Stimulated activated CD4-positive, alpha-beta T cell treated with anti-CD3 and anti-CD28 coated beads, Interleukin-2, amount 100 ng/mL, for 24 hours (primary cell): ENCODE results near the gene SREBF2.

Source experiments
- DNase-seq, 2 donors: peaks; one replicate each; pipeline ENCODE4 v3.0.0-alpha.2; 2020

Gene SREBF2

DNA sequence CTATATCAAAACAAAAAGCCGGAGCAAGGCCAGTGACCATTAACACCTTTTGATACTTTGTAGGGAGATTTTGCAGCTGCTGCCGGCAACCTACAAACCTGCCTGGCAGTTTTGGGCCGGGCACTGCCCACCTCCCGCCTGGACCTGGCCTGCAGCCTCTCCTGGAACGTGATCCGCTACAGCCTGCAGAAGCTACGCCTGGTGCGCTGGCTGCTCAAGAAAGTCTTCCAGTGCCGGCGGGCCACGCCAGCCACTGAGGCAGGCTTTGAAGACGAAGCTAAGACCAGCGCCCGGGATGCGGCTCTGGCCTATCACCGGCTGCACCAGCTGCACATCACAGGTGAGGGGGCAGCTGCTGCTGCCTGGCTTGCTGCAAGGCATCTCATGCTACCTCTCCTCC lies 47.7 kb downstream of the SREBF2 start:
- DNase-seq, result no peak

DNA sequence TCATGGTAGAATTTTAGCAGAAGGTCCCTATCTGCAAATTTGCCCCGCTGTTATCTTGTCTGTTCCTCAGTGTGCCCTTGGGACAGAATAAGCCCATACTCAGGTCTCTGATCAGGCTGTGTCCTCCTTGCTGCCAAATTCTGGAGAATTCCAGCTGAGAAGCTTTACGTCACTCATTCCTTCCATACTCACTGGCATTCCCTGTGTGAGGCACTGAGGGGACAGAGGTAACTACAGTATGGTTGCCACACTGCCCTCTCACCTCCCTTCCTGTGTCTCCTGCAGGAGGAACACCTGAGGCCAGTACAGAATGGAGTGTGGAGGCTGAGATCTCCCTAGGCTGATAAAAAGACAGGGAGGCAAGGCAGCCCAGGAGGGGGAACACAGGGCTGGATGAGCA lies 50.5 kb downstream of the SREBF2 start:
- DNase-seq, result no peak

DNA sequence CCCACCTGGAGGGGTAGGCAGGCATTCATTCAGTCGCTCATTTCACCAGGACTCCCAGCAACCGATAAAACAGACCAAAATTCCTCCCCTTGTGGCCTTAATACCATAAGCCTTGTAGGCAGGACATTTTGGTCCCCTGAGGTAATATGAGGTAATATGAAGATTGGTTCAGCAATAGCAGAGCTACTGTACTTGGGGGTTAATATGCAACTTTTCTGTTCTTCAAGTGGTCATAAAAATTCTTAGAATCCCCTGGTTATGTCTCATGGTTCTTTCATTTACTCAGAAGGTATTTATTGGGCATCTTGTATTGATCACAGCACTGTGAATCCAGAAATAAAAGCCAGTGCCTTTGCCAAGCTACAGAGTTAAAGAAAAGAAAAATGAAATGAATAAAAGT lies 52.2 kb downstream of the SREBF2 start:
- no peak for DNase-seq

DNA sequence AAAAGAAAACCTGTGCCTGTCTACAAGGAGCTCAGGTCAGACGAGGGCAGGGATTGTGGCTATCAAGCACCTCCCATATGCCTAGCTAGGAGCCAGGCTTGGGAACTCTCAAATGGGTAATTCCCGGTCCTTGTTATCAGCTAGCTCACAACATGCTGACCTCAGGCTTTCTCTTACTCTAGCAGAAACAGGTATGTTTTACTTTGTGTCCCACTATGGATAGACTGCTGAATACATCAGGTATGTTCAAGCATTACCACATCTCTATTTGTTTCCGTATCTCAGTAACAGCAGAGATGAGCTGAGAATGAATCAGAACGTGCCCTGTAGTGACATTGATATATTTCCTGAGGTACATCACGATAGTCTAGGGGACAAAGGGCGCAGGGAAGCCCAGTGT lies 52.6 kb downstream of the SREBF2 start:
- DNase-seq, result no peak

DNA sequence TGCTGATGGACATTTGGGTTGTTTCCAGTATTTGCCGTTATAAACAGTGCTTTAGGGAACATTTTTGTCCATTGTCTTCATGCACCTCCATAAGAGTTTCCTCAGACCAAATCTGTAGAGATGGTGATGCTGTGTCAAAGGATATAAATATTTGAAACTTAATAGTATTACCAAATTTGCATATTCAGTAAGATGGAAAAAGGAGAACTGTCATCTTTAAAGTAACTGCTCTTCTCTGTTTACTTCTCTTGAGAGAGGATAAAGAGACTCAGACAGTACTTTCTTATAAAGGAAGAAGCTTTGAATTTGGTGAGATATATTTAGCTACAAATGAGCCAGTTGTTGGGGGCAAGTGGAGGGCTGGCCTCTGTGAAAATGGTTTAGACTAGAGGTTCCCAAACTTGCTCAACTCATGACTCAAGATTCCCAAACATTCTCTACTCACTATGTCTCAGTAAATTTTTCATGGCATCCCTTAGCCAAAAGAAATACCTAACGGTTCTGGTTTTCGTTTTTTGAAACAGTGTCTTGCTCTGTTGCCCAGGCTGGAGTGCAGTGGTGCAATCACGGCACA lies 55.8 kb downstream of the SREBF2 start:
- DNase-seq, result no peak

DNA sequence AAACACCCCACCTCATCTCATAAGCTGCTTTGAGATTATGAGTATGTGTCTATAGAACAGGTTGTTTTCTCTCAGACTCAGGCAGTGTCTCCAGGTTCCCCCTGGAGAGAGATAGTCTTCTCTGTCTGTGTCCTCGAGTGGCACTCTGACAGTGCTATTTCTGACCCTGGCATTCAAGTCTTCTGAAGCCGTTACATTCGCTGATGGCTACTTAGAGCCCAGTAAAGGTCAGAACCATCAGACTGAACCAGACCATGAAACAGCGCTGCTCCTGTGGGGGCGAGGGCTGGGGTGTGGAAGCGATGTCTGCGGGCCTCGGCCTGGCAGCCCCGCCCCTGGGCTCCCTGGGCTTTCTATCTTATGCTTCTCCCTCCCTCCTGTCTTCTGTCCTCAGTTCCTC lies 58.5 kb downstream of the SREBF2 start:
- DNase-seq, result no peak

DNA sequence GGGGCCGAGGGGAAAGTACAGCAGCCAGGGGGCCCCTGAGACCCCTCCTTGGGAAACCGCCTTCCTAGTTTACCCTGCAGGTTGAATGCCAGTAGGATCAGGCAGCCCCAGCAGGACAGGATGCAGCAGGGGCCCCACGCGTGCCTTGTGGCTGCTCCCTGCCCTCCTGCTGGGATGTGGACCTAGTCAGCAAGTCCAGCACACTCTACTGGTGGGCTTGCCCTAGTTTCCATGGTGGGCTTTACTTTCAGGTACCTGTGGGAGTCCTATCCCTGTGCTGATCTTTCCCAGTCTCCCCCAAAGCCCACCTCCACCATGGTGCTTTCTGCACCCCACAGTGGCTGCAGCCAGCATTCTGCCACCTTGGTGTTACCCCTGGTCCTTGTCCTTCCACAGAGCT lies 59.8 kb downstream of the SREBF2 start:
- DNase-seq, result no peak

DNA sequence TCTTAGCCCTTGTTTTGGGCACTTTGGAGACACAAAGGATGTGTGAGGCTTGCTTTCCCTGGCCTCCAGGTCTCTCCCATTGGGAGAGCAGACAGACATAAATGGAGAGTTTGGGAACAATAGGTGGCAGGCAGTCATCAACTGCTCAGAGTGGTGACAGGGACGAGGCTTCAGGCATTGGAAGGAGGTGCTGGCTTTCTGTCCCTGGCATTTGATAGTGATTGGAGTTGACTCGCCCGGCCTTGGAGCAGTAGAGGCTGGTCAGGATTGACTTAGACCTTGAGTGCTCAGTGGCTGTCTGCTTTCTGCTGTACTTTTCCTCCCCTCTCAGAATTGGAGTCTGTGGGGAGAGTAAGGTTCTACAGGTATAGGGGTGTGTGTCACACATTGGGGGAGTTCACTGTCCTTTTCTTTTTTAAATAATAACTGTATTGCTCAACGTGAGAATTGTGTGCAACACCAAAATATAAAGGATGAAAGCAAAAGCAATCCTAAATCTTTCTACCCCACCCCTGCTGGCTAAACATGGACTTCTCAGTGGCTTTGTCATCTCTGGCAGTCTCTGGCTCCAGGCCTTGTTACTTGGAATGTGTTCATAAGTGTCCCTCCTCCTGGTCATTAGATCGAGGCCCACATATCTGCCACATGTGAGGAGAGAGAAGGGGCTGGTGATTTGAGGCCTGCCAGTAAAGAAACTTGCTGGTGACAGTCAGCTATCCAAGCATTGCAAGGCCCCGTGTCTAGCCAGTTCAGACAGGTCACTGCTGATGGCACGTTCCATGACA lies 60.9 kb downstream of the SREBF2 start:
- DNase-seq, result no peak

DNA sequence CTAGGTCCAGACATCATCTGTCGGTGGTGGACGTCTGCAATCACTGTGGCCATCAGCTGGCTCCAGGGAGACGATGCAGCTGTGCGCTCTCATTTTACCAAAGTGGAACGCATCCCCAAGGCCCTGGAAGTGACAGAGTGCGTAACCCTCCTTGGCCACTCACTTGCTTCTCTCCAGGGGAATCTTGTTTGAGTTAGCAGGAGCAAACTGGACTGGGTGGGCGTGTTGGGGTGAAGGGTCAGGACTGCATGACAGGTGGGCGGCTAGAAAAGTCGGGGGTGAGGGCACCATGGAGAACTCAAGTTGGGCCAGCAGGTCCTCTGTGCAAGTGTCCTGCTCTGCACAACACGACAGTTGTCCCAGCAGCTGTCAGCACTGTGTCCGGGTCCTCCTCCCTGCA lies 65.7 kb downstream of the SREBF2 start:
- no peak for DNase-seq

DNA sequence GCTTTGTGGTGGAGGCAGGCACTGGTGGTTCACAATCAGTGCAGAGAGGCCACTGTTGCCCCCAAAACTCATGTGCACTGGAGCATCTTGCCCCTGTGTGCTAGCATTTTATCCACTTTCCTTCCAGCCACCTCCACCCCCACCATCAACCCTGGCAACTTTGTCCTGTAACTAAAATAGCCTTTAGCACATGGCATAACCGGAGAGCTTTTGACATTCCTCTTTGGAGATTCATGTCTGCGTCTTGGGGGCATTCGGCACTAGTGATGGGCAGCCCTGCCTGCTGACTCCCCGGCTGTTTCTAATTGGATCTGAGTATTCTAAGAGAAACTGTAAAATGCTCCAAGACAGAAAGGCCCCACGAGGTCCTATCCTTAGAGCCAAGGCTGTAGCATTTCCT lies 66.2 kb downstream of the SREBF2 start:
- DNase-seq, result no peak

DNA sequence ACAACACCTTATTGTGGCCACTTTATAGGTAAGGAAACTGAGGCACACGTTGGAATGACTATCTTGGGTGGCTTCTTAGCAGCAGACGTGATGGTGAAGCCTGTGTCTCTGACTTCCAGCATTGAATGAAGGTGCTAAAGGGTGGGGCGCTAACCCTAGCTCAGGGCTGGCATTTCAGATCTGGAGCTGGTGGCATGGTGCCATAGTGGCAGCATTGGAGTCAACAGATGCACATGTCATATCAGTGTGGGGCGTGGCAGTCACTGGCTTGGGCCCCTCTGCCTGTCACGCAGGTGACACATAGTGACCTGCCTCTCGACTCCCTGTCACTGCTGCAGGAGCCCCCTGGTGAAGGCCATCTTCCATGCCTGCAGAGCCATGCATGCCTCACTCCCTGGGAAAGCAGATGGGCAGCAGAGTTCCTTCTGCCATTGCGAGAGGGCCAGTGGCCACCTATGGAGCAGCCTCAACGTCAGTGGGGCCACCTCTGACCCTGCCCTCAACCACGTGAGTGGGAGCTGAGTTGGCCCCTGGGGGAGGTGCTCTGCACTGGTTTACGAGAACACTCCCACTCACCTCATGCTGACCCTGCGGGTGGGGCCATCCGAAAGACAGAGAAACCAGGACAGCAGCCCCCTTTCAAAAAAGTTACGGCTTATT lies 67.2 kb downstream of the SREBF2 start:
- DNase-seq, result no peak

DNA sequence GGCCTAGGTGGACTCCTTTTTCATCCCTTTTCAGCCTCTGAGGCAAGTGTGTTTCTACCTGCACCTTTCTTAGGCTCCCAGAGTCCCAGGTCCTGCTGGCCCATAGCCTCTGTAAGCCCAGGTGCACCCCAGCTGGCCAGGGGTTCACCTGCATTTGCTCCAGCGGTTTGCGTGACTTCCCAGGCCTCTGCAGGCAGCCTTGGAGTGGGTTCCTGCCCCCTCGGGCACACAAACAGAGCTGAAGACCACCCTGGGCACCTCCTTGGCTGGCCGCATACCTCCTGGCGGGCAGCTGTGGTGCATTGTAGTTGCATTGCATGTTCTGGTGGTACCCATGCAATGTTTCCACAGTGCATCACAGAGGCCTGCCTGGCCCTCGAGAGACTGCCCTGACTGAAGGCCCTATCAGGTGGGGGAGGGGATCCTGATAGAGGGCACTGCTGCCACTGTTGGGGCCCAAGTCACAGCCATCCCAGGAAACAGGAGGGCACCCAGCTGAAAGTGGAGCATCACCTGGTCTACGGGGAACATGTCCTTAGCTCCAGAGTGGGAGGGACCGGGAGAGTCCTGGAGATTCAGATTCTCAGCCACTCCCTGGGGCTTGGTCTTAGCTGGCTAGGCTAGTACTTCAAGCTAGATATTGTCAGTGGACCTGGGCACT lies 67.9 kb downstream of the SREBF2 start:
- DNase-seq, result no peak

DNA sequence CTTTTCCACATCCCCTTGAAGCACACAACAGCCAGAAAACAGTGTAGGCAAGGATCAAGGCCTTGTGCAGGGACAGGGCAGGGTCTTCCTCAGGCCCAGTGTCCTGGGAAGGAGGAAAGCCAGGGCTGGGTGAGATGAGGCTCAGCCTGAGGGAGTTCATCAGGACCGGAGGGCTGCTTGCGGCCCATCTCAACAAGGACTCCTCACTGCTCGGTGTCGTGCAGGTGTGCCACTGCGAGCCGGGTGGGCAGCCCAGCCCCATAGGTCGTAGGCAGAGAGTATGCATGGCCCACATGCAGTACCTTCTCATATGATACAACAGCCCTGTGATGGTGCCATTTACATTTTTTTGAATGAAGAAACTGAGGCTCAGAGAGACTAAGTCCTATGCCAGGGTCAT lies 69.1 kb downstream of the SREBF2 start:
- DNase-seq, result no peak

DNA sequence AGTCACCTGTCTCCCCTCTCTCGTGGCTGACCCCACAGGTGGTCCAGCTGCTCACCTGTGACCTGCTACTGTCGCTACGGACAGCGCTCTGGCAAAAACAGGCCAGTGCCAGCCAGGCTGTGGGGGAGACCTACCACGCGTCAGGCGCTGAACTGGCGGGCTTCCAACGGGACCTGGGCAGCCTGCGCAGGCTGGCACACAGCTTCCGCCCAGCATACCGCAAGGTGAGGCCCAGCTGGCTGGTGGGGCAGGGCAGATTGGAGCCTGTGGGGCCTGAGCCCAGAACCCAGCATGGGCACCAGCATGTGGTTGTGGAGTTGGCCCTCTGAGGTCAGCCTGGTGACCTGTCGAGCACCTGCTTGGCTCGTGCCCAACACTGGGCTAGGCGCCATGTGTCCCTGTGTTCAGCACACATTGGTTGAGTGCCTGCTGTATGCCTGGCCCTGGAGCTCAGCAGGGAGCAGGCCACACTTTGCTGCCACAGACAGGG lies 70.1 kb downstream of the SREBF2 start:
- DNase-seq, result no peak

DNA sequence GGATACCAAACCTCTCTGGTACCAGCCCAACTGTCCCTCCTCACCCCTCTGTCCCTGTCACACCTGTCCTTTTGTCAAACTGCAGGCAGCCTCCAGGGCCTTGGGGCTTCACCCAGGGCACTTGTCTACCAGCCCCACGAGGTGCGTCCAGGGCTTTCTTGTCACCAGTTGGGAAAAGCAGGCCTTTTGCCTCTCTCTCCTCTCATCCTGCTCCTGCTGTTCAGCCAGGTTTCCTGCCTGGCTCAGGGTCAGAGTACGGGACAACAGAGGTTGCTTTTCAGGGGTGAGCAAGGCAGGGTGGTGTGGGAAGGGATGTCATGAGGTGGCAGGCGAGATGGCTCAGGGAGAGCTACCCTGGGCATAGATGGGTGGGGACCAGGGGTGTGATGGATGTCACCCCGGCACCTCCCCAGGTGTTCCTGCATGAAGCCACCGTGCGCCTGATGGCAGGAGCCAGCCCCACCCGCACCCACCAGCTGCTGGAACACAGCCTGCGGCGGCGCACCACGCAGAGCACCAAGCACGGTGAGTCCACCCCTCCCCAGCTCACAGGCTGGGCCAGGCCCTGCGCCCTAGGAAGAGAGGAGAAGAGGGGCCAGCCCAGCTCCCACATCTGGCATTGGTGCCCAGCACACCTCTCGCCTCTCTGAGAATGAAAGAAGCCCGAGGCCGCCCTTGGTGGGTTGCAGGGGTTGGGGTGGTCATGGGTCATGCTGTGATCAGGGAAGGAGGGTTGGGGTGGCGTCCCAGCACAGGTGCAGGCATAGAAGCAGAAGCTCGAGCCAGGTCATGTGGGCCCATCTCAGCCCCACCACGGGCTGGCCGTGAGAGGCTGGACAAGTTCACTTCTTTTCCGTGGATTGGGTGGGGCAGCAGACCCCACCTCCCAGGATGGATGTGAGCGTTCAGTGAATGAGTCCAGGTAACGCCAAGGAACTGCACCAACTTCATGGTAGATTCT lies 71.8 kb downstream of the SREBF2 start:
- no peak for DNase-seq

DNA sequence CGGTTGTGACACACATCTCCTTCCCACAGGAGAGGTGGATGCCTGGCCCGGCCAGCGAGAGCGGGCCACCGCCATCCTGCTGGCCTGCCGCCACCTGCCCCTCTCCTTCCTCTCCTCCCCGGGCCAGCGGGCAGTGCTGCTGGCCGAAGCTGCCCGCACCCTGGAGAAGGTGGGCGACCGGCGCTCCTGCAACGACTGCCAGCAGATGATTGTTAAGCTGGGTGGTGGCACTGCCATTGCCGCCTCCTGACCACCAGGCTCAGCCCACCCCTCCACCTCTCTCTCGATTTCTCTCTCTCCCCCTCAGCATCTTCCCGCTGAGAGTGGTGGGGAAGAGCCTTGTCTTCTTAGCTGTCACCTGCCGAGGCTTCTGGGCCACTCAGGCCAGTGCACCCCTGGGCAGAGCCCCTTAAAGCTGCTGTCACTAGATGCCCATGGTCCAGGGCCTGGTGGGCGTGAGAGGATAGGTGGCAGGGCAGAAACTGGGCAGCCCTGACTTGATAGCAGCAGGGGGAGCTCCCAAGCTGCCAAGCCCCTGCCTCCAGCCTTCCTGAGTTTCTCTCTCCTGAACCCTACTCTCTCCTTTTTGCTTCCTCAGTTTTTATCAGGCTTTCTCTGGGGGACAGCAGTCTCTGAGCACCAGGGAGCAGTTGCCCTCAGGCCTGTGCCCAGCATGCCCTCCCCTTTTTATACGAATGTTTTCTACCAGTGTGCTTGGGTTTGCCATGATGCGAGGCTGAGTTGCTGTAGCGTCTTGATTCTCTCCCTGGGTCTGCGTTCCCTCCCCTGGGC lies 72.7 kb downstream of the SREBF2 start:
- no peak for DNase-seq

DNA sequence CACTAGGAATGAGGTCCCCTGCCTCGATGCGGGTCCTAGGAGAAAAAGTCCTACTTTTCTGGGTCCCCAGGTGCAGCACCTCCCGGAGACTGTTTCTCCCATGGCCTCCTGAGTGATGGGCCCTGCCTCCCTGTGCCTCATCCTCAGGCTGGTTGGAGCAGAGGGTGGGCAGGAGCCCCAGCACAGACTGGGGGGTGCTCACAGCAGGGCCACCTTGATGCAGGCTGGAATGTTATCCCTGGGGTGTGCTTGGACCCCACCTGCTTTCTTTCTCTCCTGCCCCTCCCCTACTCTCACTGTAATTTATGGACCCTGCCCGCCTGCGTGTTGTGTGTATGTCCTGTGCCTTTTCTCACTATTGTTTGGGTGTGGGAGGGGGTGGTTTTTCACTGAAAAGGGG lies 73.9 kb downstream of the SREBF2 start:
- DNase-seq, result no peak

DNA sequence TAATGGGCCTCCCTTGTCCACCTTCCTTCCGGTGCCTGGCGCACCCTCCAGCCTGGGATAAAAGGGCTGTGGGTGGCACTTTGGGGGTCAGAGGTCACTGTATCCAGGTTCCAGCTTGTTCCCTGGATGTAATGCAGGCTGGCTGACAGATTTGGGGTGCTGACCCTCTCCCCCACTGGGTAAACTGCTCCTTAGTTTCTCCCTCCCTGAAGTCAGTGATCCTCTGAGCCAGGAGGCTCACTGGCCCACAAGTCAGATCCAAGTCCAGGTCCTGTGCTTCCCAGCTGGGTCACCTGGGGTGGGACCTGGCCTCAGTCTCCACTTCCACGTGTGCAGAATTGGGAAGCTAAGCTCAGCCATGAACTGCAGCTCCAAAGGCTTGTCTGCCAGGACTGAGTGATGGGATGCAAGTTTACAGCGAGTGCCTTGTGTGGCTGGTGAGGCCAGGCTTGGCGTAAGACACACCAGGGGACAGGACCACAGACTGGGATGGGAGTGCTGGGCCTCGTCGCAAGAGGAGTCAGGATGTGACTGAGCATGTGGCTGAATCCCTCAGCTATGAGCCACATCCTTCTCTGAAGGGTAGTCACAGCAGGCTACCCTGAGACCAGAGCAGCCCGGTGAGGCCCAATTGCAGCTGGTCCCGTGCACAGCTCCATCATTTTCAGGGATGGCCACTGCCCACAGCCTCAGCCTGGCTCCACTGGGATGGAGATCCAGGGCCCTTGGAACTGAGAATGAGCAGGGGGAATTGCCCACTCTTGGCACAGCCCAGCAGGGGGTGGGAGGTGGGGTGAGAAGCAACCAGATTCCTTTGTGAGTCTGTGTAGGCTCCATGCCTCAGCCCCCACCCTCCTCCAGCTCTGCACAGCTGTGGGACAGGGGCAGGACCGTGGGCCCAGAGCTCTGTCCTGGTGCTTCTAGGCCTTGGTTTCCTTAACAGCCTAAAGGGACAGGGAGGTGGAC lies 74.8 kb downstream of the SREBF2 start:
- DNase-seq, result no peak

DNA sequence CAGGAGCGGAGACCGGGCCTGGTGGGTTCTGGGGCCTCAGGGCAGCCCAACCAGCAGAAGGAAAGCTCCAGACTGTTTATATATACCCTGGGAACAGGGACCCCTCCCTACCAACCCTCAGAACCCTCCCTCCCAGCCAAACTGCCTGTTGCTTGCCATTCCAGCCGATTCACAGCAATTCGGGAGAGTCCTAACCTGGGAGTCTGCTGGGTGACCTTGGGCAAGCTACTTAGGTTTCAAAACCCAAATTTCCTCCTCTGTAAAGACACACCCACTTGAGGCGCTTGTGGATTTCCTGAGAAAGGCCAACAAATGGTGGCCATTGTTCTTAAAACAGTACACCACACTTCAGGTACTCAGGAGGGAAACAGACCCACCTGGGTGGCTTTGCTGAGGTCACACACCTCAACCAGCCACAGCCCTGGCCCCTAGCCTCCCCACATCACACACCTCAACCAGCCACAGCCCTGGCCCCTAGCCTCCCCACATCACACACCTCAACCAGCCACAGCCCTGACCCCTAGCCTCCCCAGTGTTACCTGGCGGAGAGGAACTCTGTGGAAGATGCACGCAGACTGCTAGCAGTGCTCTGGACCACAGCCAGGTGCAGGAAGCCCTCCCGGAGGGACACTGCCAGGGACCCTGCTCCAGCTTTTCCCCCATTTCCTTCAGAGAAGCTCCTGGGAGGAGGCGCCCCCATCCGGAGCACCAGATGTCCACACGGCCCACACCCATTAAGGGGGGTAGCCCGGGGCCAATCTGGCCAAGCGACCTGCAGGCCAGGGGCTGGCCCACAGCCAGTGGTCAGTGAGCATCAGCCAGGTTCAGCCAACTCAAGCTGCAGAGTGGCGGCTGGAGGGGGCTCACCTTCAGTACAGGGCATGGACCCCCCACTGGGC lies 75.8 kb downstream of the SREBF2 start:
- DNase-seq, result no peak
